ENCODE data around the gene POTEH. TPM values are rescaled to one million over a fixed set of nuclear protein-coding genes. Genes with fewer than 3 reads are reported as not detected.

POTEH gene
- not detected in 2 replicates for total RNA-seq

DNA sequence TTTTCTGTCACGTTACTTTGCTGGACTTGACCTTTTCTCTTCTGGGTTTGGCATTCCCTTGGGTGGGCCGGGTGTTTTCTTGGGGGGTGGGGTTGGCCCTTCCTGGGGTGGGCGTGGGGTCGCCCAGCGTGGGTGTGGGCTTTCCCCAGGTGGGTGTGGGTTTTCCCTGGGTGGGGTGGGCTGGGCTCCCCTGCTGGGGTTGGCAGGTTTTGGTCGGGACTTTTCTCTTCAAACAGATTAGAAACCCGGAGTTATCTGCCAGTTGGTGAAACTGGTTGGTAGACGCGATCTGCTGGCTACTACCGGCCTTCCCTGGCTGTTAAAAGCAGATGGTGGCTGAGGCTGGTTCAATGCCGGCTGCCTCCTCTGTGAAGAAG lies at the start of gene POTEH:
Gene POTEH (plus strand): TSS at position 278 of the 377 bp plus-strand sequence. CDS start 52 bp downstream, at position 330.

Other genes starting within 250 kb of the POTEH start
- not detected in 2 replicates for gene OR11H1, start 161.8 kb upstream of the POTEH start, total RNA-seq